Measurements from ENCODE around the gene USP17L17. TPM values are rescaled to one million over a fixed set of nuclear protein-coding genes. Genes with fewer than 3 reads are reported as not detected.

The USP17L17 gene, protein sequence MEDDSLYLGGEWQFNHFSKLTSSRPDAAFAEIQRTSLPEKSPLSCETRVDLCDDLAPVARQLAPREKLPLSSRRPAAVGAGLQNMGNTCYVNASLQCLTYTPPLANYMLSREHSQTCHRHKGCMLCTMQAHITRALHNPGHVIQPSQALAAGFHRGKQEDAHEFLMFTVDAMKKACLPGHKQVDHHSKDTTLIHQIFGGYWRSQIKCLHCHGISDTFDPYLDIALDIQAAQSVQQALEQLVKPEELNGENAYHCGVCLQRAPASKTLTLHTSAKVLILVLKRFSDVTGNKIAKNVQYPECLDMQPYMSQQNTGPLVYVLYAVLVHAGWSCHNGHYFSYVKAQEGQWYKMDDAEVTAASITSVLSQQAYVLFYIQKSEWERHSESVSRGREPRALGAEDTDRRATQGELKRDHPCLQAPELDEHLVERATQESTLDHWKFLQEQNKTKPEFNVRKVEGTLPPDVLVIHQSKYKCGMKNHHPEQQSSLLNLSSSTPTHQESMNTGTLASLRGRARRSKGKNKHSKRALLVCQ
- total RNA-seq: not detected in 2 replicates

GRCh38 chr4:9243579-9243978 lies at the start of gene USP17L17:
Gene USP17L17 (plus strand): TSS chr4:9243879. CDS start chr4:9243879, 0 bp downstream.

DNA sequence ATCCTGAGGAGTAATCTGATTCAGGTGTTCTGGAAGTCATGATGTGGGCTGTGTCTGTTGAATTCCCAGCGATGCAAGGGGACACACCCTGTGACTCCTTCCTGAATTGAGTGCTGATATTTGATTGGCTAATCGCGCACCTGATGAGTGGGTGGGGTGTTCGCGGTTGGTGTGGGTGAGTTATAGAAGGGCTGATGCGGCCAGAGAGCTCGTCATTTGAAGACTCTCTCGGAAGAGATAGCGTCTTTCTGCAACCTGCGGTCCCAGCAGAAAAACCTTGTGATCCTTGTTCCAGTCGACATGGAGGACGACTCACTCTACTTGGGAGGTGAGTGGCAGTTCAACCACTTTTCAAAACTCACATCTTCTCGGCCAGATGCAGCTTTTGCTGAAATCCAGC lies 33.3 kb upstream of the USP17L17 start, which contains the start of gene USP17L10:
USP17L10 (plus strand) TSS at position 301 of the 400 bp plus-strand sequence; CDS start at position 301, 0 bp downstream.

DNA sequence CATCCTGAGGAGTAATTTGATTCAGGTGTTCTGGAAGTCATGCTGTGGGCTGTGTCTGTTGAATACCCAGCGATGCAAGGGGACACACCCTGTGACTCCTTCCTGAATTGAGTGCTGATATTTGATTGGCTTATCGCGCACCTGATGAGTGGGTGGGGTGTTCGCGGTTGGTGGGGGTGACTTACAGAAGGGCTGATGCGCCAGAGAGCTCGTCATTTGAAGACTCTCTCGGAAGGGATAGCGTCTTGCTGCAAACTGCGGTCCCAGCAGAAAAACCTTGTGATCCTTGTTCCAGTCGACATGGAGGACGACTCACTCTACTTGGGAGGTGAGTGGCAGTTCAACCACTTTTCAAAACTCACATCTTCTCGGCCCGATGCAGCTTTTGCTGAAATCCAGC lies 28.6 kb upstream of the USP17L17 start, which contains the start of gene USP17L11:
USP17L11 (plus strand) TSS at position 301 of the 400 bp plus-strand sequence; CDS start at position 301, 0 bp downstream.

DNA sequence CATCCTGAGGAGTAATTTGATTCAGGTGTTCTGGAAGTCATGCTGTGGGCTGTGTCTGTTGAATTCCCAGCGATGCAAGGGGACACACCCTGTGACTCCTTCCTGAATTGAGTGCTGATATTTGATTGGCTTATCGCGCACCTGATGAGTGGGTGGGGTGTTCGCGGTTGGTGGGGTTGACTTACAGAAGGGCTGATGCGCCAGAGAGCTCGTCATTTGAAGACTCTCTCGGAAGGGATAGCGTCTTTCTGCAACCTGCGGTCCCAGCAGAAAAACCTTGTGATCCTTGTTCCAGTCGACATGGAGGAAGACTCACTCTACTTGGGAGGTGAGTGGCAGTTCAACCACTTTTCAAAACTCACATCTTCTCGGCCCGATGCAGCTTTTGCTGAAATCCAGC lies 23.8 kb upstream of the USP17L17 start, which contains the start of gene USP17L12:
USP17L12 (plus strand) TSS at position 301 of the 400 bp plus-strand sequence; CDS start at position 301, 0 bp downstream.

GRCh38 chr4:9224596-9224995 lies 19.1 kb upstream of the USP17L17 start, which contains the start of gene USP17L13:
Gene USP17L13 (plus strand): TSS chr4:9224896. CDS start chr4:9224896, 0 bp downstream.

GRCh38 chr4:9234085-9234484 lies 9.6 kb upstream of the USP17L17 start, which contains the start of gene USP17L15:
Gene USP17L15 (plus strand): TSS chr4:9234385. CDS start chr4:9234385, 0 bp downstream.

DNA sequence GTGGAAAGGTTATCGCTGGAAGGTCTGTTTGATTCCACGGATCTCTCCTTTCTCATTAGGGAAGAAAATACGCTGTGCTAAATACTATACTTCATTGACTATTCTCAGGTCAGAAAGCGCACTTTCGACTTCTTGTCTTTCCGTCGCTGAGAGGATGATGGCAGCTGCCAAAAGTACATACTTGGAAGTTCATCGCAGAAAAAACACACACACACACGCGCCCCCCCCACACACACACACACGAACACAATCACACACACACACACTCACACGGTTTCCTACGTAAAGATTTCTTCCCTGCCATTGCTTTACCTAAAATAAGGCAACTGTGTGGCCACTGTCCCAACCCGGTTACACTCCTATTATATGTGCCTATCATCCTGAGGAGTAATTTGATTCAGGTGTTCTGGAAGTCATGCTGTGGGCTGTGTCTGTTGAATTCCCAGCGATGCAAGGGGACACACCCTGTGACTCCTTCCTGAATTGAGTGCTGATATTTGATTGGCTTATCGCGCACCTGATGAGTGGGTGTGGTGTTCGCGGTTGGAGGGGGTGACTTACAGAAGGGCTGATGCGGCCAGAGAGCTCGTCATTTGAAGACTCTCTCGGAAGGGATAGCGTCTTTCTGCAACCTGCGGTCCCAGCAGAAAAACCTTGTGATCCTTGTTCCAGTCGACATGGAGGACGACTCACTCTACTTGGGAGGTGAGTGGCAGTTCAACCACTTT lies 4.4 kb downstream of the USP17L17 start, which contains the start of gene USP17L18:
USP17L18 (plus strand) TSS at position 678 of the 728 bp plus-strand sequence; CDS start at position 678, 0 bp downstream.

DNA sequence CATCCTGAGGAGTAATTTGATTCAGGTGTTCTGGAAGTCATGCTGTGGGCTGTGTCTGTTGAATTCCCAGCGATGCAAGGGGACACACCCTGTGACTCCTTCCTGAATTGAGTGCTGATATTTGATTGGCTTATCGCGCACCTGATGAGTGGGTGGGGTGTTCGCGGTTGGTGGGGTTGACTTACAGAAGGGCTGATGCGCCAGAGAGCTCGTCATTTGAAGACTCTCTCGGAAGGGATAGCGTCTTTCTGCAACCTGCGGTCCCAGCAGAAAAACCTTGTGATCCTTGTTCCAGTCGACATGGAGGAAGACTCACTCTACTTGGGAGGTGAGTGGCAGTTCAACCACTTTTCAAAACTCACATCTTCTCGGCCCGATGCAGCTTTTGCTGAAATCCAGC lies 9.4 kb downstream of the USP17L17 start, which contains the start of gene USP17L19:
USP17L19 (plus strand) TSS at position 301 of the 400 bp plus-strand sequence; CDS start at position 301, 0 bp downstream.

DNA sequence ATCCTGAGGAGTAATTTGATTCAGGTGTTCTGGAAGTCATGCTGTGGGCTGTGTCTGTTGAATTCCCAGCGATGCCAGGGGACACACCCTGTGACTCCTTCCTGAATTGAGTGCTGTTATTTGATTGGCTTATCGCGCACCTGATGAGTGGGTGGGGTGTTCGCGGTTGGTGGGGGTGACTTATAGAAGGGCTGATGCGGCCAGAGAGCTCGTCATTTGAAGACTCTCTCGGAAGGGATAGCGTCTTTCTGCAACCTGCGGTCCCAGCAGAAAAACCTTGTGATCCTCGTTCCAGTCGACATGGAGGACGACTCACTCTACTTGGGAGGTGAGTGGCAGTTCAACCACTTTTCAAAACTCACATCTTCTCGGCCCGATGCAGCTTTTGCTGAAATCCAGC lies 14.1 kb downstream of the USP17L17 start, which contains the start of gene USP17L20:
USP17L20 (plus strand) TSS at position 301 of the 400 bp plus-strand sequence; CDS start at position 301, 0 bp downstream.

GRCh38 chr4:9262572-9262971 lies 18.9 kb downstream of the USP17L17 start, which contains the start of gene USP17L21:
Gene USP17L21 (plus strand): TSS chr4:9262872. CDS start chr4:9262872, 0 bp downstream.

DNA sequence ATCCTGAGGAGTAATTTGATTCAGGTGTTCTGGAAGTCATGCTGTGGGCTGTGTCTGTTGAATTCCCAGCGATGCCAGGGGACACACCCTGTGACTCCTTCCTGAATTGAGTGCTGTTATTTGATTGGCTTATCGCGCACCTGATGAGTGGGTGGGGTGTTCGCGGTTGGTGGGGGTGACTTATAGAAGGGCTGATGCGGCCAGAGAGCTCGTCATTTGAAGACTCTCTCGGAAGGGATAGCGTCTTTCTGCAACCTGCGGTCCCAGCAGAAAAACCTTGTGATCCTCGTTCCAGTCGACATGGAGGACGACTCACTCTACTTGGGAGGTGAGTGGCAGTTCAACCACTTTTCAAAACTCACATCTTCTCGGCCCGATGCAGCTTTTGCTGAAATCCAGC lies 23.6 kb downstream of the USP17L17 start, which contains the start of gene USP17L22:
USP17L22 (plus strand) TSS at position 301 of the 400 bp plus-strand sequence; CDS start at position 301, 0 bp downstream.

Other genes with a start within 250 kb of the USP17L17 start
- not detected in 2 replicates for gene FAM90A26, start 73.5 kb upstream of the USP17L17 start, total RNA-seq
- not detected in 2 replicates for gene USP17L10, start 33.2 kb upstream of the USP17L17 start, total RNA-seq
- not detected in 2 replicates for gene USP17L11, start 28.5 kb upstream of the USP17L17 start, total RNA-seq
- gene USP17L12, start 23.7 kb upstream of the USP17L17 start, total RNA-seq: not detected in 2 replicates
- not detected in 2 replicates for gene USP17L13, start 19.0 kb upstream of the USP17L17 start, total RNA-seq
- gene USP17L15, start 9.5 kb upstream of the USP17L17 start, total RNA-seq: not detected in 2 replicates
- gene USP17L18, start 4.8 kb downstream of the USP17L17 start, total RNA-seq: not detected in 2 replicates
- gene USP17L19, start 9.5 kb downstream of the USP17L17 start, total RNA-seq: not detected in 2 replicates
- gene USP17L20, start 14.2 kb downstream of the USP17L17 start, total RNA-seq: not detected in 2 replicates
- gene USP17L21, start 19.0 kb downstream of the USP17L17 start, total RNA-seq: not detected in 2 replicates
- gene USP17L22, start 23.7 kb downstream of the USP17L17 start, total RNA-seq: not detected in 2 replicates
- gene USP17L24, start 81.3 kb downstream of the USP17L17 start, total RNA-seq: not detected in 2 replicates
- not detected in 2 replicates for gene USP17L25, start 86.0 kb downstream of the USP17L17 start, total RNA-seq
- not detected in 2 replicates for gene USP17L26, start 90.8 kb downstream of the USP17L17 start, total RNA-seq
- not detected in 2 replicates for gene USP17L5, start 95.5 kb downstream of the USP17L17 start, total RNA-seq
- not detected in 2 replicates for gene USP17L27, start 100.3 kb downstream of the USP17L17 start, total RNA-seq
- gene USP17L28, start 105.0 kb downstream of the USP17L17 start, total RNA-seq: not detected in 2 replicates
- gene USP17L29, start 109.8 kb downstream of the USP17L17 start, total RNA-seq: not detected in 2 replicates
- not detected in 2 replicates for gene USP17L30, start 119.2 kb downstream of the USP17L17 start, total RNA-seq
- gene DEFB131A, start 200.5 kb downstream of the USP17L17 start, total RNA-seq: not detected in 2 replicates